ENCODE measurements around the gene RYK.
"Not testable (repeated sequence)": the region's sequence is repeated elsewhere in the genome, so short reads cannot be mapped to it uniquely, and the experiment has no call there.

Gene RYK

DNA sequence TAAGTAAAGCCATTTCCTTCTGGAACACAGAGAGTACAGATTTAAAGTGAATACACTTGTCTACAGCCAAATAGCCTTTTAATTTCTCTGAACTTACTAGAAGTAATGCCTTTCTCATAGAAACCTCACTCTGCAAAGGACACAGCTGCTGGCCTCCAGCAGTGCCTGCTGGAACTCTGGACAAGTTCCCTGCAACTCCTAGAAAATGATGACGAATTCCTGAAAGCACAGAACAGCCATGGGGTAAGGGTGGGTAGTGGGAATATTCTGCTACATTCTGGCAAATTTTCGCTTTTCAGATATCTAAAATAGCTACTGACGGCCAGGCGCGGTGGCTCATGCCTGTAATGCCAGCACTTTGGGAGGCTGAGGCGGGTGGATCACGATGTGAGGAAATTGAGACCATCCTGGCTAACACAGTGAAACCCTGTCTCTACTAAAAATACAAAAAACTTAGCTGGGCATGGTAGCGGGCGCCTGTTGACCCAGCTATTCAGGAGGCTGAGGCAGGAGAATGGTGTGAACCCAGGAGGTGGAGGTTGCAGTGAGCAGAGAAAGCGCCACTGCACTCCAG is 34.4 kb downstream of the RYK start:
- DNase-seq = no peak

DNA sequence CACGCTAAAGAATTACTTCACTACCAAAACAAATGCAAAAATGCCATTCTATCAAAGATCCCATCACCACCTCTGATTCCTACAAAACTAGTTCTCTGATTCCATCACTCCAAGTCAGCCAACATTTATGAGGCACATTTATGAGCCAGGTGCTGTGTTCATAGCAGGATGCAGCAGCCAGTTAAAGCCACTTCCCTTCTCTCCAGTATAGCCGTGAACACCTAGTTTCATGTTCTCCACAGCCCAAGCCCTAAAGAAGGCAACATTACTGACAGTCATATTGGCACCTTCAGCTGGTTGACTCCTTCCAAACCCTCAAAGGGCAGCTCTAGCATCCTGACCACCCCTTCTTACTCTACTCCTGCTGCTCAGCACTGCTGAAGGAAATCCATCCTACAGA is 36.4 kb downstream of the RYK start:
- no peak for DNase-seq

DNA sequence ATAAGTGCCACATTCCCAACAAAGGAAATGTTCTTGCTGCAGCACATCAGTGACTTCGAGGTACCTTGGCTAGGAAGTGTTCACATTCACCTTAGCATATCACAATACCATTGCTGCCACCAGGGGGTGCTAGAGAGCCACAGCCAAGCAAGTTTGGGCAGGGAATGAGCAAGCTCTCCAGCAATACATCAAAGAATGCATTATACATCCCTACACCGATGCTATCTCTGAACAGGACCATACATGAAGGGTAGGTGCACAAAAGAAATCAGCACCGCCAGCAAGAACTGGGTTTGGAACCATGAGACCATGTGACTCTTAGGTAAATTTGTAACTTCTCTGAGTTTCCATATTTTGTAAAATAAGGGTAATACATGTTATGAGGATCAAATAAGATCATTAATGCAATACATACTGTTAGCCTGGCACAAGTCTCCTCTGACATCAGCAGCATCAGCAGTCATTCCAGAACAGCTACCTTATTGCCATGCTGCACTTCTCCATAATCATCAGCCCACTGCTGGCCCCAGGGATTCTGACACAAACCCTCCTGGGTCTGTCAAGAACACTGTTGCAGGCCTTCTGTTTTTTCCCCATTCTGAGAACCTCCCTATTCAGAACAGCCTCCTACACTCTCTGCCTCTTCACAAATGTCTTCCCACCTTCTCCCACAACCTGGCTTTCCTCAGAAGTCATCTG is 37.5 kb downstream of the RYK start:
- peak; percentile 82 for DNase-seq

DNA sequence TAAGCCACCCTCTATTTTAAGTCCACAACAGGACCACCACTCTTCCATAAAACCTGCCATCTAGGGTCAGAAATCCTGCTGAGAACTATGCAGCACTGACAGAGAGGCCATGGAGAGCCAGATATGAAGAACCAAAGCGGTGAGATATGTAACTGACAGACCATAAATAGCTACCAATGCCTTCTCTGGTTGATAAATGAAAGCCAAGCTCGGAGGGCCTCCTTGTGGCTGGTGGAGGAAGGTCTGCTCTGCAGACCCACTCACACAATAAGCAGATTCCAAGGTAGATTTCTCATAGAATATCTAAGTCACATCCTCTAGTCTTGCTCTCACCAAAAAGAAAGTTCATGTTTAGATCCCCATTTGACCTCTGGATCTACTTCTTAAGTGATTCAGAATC is 38.9 kb downstream of the RYK start:
- peak; percentile 50 for DNase-seq

DNA sequence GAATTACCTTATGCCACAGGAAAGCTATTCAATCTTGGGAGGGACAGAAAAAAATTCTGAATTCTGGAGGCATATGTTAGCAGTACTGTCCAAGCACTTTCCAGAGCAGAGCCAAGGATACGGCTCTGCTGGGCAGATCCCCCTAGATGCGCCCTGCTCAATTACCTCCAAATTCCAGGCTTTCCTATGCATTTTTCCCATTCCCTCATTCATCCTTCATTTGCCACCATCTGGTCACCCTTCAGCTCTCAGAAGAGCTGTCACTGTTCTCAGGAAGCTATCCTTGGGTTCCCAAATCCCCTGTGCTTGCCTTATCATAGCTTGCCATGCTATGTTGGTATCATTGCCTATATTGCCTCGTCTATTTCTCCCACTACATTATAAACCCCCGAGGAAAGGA is 45.2 kb downstream of the RYK start:
- DNase-seq = no peak

DNA sequence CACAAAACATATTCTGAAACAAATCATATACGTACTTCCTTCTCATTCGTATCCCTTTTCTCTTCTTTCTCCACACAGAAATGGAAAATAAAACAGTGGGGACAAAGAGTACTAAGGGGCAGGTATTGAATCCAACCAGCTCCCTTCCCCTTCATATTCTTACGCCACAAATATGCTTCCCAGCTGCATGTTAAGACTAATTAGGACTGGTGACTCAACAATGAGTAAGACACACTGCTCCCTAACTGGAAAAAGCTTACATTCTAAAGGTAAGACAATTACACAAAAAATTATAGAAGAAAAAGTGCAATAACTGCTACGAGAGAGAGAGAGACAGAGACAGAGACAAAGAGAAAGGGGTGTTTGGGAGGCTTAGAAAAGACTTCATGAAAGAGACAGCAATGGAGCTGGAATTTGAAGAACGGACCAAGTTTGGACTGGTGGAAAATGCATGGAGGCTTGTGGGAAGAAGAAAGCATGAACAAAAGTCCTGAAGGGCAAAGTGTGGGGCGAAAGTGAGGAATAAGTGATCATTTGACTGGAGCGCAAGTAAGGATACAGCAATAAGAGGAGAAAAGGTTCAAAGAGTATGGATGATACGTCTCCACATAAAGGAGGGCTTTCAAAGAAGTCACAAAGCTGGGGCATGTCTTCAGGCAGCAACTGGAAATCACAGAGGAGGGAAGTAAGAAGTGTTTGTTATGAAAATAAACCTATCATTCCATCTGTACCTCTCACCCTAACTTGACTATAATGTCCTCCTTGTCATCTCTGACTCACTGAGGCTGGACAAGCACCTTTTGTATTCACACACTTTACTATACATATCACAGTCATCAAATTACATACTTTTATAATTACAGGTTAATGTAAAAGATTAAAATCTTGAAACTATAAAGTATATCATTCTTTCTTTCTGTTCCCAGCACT is 49.2 kb downstream of the RYK start:
- DNase-seq = no peak

DNA sequence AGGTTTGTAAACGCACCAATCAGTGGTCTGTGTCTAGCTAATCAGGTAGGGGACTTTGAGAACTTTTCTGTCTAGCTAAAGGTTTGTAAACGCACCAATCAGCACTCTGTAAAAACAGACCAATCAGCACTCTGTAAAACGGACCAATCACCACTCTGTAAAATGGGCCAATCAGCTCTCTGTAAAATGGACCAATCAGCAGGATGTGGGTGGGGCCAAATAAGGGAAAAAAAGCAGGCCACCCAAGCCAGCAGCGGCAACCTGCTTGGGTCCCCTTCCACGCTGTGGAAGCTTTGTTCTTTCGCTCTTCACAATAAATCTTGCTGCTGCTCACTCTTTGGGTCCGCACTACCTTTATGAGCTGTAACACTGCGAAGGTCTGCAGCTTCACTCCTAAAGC is 50.8 kb downstream of the RYK start:
- DNase-seq = not testable (repeated sequence)

DNA sequence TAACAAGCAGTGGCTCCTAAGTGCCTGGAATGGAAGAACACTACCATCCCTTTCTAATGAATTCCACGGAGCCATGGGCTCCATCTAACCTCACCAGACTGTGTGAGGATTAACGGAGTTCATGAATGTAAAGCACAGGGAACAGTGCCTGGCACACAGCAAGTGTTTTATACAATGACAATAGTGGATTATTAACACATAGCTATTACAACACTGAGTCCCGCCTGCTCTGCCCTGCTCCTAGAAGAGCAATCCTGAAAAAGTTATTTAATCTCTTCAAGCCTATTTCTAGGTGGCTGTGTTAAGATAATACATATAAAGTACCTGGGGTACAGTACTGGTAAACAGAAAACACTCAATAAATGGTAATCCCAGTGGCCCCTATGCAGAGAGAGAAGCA is 51.4 kb downstream of the RYK start:
- no peak for DNase-seq

DNA sequence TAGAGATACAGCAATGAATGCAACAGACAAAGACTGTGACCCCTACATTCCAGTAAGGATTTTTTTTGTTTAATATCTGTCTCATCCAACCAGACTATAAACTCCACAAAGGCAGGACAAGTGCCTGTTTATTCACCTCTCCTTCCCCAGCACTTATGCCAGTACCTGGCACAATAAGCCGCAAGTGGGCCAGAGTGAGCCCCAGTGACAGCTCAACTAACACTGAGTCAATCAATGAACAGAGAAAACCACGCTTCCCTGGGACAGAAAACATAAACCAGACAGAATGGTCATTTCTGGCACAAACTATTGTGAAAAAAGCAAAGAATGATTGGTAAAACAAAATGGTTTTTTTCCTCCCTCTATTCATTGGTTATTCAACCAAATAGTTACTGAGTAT is 52.2 kb downstream of the RYK start:
- DNase-seq = no peak

DNA sequence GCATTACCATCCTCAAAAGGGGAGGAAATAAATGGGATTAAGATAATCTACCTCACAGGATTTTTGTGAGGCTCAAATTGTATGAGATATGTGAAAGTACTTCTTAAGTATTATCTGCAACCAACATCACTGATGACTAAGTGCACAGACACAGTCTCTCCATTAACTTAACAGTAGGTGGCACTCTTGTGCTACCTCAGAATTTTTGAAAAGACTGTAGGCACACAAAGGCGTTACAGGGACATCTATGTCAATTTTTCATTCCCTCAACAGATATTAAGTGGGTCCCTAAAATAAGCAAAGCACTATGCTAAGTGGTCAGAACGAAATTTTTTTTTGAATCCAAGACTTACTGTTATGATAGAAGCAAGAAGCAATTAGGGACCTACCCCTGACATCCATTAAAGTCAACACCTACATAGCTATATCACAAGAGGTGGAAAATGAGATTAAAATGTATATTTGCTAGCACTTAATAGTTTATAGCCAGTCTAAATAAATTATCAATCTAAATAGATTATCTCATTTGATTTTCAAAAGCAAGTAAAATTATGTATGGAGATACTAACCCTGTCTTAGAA is 52.9 kb downstream of the RYK start:
- peak; percentile 67 for DNase-seq

DNA sequence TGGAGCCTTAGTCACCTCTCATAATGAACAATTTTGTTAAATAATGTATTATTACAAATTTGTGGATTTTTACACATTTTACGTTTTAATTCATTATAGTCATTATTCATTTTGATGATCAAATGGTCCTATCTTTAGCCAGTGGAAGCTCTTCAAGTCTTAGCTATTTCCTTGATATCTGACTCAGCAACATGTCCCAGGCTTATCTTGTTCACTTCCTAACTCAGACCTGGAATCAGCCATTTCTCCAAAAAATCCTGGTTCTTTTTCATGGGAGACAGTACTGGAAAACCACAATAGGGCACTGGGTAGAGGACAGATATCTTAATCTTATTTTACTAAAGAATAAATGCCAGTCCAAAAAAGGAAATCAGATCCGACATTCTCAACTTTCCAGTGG is 56.4 kb downstream of the RYK start:
- no peak for DNase-seq

DNA sequence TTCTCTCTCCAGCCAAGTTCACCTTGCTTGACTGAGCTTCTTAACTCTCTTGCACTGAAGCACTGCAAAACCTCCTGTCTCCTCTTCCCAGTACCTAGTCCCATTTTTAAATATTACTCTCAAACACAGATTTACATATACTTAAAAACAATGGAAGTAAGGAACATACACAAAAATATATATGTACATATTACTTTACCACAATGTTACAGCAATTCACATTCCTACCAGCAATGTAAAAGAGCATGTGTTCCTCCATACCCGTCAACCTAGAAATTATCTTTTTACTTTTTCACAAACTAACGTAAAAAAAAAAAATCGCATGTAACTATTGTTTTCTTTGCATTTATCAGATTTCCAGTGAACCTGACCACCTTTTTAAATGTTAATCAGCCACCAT is 60.4 kb downstream of the RYK start:
- no peak for DNase-seq

DNA sequence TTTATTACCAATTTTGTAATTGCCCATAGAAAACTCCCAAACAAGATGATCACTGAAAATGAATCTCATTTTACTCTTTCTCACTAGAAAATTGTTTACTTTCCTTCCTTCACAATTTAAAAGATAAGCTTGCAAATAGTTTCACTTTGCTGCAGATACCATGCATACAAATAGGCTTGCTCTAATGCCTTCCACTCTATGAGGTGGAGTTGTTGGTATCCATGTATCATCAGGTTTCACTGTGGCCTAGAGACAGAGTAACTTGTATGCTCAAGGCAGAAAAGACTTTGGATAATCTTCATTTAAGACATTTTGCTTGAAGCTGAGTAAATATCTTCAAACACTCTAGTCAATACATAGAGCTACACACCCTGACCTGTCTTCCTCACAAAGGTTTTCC is 60.8 kb downstream of the RYK start:
- DNase-seq = no peak

DNA sequence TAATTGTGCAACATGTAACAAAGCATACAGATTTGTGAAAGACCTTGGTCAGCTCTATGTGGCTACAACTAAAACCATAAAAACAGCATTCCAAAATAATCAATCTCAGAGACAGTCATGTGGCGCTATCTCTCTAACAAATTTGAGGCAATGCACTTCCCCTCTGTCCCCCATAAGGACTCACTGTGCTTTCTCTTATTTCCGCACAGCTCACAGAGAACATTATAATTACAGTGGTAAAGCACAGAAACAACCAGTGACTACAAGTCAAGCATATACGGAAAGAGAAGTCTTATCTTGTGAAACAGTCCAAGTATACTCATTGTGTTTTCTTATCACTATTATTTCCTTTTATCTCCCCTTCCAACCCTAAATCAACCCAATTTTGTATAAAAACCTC is 64.3 kb downstream of the RYK start:
- no peak for DNase-seq

DNA sequence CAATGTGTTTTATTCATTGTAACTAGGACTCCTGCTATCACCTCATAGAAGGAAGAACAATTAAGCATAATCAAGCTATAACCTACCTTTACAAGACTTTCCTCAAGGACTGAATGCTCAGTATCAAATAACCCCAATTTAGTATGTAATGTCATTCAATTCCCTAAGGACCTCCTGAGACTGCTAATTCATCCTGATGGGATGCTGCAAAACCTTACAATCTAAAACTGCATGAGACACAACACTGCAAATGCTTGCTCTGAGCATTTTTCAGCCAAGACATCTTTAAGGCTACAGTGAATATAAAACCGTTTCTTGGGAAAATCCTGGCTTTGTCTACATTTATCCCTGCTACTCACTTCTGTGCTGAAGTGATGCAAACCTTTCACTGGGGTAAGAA is 69.9 kb downstream of the RYK start:
- DNase-seq = no peak

DNA sequence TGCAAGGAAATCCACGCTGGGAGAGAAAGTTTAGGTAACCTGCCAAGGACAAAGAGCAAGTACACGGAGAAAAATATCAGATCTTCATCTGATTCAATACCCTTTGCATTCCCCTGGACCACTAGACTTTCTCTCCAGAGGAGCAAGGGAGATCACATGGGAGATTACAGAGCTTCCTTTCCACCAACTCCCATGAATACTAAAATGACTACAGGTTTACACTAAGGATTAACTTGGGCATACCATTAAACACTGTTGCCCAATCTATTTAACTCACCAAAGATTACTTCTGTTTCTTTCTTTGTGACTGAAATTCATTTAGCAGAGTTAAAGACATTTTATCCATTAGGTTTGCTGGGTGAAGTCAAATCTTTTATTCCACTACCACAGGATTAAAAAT is 71.2 kb downstream of the RYK start:
- DNase-seq = no peak

DNA sequence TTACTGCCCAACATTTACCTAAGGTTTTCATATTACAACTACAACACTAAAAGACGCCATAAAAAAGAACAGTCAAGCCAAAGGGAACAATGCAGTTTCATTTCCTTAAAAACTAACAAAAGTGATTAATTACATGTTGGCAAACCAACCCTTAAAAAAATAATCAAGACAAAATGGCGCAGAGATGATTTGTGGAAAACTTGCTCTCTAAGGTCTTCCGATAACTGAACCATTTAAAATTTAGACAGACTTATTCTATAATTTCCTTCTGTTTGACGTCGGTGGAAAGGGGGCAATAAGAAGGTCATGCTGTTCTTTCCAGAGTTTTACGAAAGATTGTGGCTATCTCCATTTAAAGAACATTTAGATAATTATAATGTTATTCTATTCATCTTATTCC is 87.6 kb downstream of the RYK start:
- no peak for DNase-seq

DNA sequence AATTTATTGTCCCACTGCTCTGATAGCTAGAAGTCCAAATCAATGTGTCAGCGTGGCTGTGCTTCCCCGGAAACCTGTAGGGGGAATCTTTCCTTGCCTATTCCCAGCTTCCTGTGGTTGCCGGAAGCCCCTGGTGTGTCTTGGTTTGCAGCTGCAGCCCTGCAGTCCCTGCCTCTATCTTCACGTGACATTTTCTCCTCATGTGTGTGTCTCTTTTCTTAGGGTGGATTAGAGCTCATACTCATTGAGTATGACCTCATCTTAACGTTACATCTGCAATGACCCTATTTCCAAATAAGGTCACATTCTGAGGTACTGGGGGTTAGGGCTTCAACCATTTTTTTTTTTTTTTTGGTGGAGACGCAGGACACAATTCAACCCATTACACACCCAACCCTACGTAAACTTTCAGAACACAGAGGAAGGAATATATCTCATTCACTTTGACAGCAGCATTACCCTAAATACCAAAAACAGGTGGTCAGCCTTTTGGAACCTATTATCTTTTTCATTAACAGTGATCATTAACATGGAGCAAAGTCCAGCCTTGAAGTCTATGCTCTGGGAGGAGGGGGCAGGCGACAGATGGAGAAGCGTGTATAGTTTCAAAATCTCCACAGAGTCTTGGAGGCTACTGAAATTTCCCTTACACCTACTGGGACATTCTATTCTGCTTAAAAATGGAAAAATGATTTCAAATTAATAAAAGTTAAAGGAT is 88.6 kb downstream of the RYK start:
- no peak for DNase-seq

DNA sequence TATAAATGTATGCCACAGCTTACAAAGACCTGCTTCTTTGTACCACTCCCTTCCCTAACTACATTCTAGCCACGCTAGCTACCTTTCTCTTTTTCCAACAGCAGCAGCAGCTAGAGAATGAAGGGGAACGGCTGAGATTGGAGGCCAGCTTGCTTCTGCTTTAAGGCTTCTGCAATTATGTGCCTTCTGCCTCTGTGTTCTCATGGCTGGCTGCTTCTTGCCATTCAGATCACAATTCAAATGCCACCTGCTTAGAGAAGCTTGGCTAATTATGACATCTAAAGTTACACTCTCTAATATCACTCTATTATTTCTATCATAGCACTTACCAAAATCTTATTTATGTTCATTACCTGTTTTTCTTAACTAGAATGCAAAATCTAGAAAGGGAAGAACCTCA is 95.2 kb downstream of the RYK start:
- no peak for DNase-seq

DNA sequence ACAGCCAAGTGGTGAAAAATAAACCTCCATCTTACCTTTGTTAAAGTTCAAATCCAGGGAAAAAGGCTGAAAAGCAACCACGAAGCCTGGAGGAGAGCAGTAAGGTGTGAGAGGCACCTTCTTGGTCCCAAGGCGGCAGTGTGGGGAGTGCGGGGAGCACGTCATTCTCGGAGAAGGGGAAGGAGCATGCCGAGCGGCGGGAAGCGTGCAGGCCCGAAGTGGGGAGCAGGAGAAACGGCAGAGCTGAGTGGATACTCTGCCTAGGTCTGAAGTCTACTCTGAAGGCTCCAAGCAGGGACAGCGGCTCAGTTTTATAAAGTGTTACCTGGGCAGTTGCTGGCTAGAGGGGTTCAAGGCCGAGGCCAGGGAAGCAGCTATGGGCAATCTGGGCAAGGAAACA is 96.9 kb downstream of the RYK start:
- DNase-seq = no peak

DNA sequence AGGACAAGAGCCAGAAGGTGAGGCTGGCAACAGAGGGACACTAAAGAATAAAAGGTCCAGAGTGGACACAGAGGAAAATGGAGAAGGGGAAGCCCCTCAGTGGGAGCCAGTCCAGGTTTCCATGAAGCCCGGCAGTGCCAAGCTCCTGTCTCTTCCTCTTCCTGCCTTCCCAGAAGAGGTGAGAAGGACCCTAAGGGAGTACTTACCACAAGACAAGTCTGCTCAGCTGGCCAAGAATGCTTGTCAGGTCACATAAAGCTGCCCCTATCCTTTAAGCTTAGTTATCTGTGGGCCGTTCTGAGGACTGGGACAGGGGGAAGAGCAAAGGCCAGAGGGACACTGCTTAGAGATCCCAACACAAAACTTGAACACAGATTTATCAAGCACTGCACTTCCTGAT is 100.2 kb downstream of the RYK start:
- DNase-seq = no peak

DNA sequence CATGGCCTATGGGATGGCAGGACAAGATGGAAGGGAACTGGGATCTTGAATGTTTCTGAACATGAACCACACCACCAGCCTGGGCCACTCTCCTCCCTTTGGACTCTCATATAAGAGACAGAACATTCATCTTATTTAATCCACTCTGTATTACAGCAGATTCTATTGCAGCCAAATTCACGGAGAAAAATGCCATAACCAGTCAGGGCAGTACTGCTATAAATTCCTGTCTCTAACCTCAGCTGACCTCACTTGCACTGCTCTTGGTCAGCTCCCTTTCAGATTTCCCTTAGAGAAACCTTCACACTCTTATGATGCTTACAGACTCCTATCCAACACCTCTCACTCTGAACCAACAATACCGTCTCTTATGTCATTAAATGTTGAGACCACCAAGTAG is 101.4 kb downstream of the RYK start:
- DNase-seq = no peak

DNA sequence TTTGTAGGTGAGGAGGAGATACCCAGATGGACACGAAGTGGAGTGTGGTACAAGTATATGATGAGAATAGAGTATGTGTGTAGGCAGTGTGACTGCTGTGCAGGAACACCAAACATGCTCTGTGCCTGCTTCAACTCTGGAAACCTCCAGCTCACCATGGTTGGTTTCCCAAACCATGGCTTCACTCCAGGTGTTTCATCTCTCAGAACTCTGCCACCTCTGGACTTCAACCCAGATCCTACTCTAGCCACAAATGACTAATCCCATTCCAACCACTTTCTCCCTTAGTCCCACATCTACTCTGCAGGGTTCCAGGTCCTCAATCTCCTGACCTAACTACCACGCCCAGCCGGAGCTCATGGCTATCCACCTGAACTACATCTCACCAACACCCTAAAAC is 102.1 kb downstream of the RYK start:
- no peak for DNase-seq
